AG09309 (cell line): ENCODE measurements around the gene TRIM6.

Source experiments
- DNase-seq: peaks from one replicate; pipeline ENCODE4 v3.0.0-alpha.2; 2010; ENCODE audit warnings: low read depth
- H3K4me3 ChIP-seq: 2 replicates; pipeline ENCODE4 v1.5.1; 2011; ENCODE audit warnings: mild to moderate bottlenecking, low read depth, low read length, moderate library complexity; ENCODE audit not compliant: control insufficient read depth
- TF ChIP-seq, protein P1 (sequence below): IDR thresholded peaks from 2 replicates; pipeline ENCODE4 v1.5.1; 2011; ENCODE audit warnings: mild to moderate bottlenecking, low read depth, low read length, inconsistent platforms; ENCODE audit not compliant: insufficient read depth, control insufficient read depth; ENCODE audit errors: missing control alignments

The TRIM6 gene

DNA sequence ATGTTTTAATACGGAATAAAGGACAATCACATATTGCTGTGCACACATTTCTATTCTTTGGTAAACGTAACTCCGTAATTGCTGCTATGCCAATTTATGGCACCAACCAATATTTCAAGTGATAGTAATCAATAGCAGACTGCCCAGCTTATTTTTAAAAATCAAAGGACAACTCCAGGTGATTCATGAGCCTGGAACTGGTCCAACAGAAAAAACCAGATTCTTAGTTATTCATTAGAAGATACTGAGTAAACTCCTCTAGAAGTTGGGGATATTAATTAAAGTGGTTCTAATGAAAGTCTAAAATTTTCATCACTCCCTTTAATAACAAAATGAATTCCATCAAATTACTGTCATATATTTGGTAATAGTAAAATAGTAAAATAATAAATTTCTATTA, 38.7 kb upstream of the TRIM6 start:
- no peak for DNase-seq
- H3K4me3 ChIP-seq: no peak overlapping the region
- TF ChIP-seq, protein P1, sequence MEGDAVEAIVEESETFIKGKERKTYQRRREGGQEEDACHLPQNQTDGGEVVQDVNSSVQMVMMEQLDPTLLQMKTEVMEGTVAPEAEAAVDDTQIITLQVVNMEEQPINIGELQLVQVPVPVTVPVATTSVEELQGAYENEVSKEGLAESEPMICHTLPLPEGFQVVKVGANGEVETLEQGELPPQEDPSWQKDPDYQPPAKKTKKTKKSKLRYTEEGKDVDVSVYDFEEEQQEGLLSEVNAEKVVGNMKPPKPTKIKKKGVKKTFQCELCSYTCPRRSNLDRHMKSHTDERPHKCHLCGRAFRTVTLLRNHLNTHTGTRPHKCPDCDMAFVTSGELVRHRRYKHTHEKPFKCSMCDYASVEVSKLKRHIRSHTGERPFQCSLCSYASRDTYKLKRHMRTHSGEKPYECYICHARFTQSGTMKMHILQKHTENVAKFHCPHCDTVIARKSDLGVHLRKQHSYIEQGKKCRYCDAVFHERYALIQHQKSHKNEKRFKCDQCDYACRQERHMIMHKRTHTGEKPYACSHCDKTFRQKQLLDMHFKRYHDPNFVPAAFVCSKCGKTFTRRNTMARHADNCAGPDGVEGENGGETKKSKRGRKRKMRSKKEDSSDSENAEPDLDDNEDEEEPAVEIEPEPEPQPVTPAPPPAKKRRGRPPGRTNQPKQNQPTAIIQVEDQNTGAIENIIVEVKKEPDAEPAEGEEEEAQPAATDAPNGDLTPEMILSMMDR: no peak

GRCh38 chr11:5564259-5565019, 32.0 kb upstream of the TRIM6 start:
- TF ChIP-seq, protein P1: no peak
- DNase-seq: no peak
- no peak overlapping the region for H3K4me3 ChIP-seq

- TF ChIP-seq, protein P1: no peak
- H3K4me3 ChIP-seq: no peak overlapping the region
- no peak for DNase-seq
Measured at GRCh38 chr11:5574654-5575053, 21.8 kb upstream of the TRIM6 start.

DNA sequence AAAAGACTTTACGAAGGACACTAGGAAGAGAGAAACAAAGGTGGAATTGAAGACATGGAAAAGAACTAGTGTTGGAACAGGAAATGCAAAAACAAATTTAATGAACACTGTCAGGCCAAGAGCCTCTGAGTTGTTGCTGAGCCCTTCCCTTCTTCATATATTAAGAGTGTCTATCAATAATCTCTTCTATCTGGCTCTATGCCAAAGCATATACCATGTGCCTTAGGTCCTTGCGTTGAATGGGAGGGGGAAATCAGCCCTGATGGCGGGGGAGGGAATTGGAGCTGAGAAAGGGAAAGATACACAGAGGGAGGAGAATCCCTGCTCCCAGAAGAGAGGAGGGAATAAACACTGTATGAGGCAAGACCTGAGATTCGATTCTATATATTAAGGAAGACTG, 21.3 kb upstream of the TRIM6 start:
- TF ChIP-seq, protein P1: no peak
- no peak for DNase-seq
- no peak overlapping the region for H3K4me3 ChIP-seq

GRCh38 chr11:5577101-5577500, 19.3 kb upstream of the TRIM6 start:
- no peak overlapping the region for H3K4me3 ChIP-seq
- TF ChIP-seq, protein P1: no peak
- DNase-seq: no peak

DNA sequence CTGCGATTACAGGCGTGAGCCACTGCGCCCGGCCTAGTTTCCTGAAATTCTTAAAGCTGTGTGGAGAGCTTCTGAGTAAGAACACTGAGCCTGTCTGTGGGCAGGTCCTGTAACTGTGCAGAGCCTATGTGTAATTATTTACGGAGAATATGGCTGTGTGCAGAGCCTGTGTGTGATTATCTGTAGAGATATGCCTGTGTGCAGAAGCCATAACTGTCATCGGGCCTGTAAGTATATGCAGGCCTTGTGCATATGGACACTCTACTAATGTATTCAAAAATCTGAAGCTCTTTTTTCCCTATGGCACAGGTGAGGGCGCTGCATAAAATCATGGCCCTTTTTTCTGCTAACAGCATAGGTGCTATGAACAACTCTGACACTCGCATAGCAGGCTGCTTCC, 15.9 kb upstream of the TRIM6 start, which contains the start of gene OR52B6:
Gene OR52B6 (plus strand): TSS at position 301 of the 400 bp plus-strand sequence. CDS start 0 bp downstream, at position 301.
- TF ChIP-seq, protein P1: no peak
- H3K4me3 ChIP-seq: no peak within 1 kb of the TSS

More for the DNA sequence above, 15.9 kb upstream of the TRIM6 start, which contains the start of gene OR52B6:
- DNase-seq: no peak
